Stimulated activated CD8-positive, alpha-beta memory T cell treated with anti-CD3 and anti-CD28 coated beads, Interleukin-12 subunit alpha, Interleukin-12 subunit beta, amount 100 ng/mL, for 24 hours (primary cell): Measurements from ENCODE around the gene MON1B.
"Not testable (repeated sequence)": the region's sequence is repeated elsewhere in the genome, so short reads cannot be mapped to it uniquely, and the experiment has no call there.

Experiments used
- DNase-seq: peaks from one replicate; pipeline ENCODE4 v3.0.0-alpha.2; 2020; ENCODE audit errors: extremely low read depth

Gene MON1B

GRCh38 chr16:77190478-77191258 is at the start of gene MON1B:
MON1B (plus strand) TSS chr16:77191190; CDS start chr16:77191486, 296 bp downstream.
- DNase-seq = peak; percentile 82

GRCh38 chr16:77143364-77143763 is 47.6 kb upstream of the MON1B start:
- no peak for DNase-seq

GRCh38 chr16:77148121-77148520 is 42.9 kb upstream of the MON1B start:
- no peak for DNase-seq

- DNase-seq = no peak
These were observed 33.5 kb upstream of the MON1B start for GRCh38 chr16:77157346-77158058.

DNA sequence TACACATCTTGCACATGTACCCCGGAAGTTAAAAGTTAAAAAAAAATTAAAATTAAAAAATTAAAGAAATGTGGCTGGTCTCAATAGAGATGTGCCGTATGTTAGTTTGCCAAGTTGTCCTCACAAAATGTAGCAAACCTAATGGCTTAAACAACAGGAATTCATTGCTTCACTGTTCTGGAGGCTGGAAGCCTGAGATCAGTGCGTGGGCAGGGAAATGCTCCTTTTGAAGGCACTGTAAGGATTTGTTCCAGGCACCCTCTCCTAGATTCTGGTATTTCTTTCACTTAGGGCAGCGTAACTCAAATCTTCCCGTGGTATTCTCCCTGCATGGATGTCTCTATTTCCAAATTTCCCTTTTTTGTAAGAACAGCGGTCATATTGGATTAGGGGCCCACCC is 32.7 kb upstream of the MON1B start:
- DNase-seq = no peak

DNA sequence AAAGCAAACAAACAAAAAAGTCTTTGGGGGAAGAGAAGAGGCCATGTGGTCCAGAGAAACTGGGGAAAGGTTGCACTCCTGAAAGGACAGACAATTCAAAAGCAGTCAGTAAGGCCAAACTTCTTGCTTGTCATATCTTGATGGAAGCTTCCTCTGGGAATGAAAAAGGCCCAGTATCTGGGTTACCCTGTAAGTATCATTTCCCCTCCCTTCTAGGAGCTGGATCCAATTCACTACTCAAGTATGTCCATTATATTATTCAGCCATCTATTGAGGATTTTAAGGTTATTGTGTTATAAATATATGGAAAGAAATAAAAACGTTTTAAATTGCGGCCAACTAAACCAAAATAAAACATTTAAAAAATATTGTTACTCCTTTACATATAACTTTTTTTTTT is 26.0 kb upstream of the MON1B start:
- no peak for DNase-seq

- not testable (repeated sequence) for DNase-seq
These were observed 25.3 kb upstream of the MON1B start for GRCh38 chr16:77165536-77166236.

- DNase-seq = no peak
These were observed 24.3 kb upstream of the MON1B start for GRCh38 chr16:77166726-77167125.

DNA sequence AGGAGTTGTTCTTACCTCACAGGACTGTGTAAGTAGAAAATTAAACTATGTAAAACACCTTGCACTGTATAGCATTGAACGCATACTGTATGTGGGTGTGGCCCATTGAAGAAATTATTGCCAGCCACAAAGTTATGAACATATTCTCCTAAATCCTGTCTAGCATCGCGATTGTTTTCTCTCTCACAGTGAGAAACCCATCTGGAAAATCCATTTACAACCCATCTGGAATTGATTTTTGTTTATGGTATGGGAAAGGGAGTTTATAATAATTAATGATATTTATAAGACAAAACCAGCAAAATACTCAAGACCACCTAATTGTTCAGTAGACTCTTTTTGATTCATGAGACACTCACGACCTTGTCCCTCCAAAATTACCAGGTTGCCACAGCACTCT is 22.1 kb upstream of the MON1B start:
- no peak for DNase-seq

DNA sequence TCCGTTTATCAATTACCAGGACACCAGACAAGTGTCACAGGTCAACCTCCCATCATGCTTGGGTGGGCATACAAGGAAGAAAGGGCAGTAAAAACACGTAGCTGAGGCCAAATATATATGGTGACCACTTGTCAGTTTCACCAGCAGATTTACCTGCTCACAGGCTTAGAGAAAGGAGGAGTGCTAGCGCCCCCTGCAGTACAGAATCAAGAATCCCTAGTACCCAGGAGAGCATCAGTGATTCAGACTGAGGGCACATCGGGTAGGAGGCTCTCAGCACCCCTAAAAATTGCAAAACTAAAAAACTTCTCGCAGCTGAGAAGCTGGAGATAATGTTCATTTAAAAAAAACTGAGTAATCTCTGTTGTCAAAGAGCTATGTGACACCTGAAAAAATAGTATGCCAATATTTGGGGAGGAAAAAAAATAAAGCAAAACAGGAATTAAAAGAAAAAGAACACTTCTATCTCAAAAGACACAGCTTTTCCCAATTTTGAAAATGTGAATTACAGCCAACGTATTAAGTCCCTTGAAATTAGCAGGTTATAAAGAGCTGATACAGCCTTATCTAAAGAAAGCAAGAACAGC is 21.2 kb upstream of the MON1B start:
- DNase-seq = no peak

GRCh38 chr16:77170805-77171204 is 20.2 kb upstream of the MON1B start:
- no peak for DNase-seq

DNA sequence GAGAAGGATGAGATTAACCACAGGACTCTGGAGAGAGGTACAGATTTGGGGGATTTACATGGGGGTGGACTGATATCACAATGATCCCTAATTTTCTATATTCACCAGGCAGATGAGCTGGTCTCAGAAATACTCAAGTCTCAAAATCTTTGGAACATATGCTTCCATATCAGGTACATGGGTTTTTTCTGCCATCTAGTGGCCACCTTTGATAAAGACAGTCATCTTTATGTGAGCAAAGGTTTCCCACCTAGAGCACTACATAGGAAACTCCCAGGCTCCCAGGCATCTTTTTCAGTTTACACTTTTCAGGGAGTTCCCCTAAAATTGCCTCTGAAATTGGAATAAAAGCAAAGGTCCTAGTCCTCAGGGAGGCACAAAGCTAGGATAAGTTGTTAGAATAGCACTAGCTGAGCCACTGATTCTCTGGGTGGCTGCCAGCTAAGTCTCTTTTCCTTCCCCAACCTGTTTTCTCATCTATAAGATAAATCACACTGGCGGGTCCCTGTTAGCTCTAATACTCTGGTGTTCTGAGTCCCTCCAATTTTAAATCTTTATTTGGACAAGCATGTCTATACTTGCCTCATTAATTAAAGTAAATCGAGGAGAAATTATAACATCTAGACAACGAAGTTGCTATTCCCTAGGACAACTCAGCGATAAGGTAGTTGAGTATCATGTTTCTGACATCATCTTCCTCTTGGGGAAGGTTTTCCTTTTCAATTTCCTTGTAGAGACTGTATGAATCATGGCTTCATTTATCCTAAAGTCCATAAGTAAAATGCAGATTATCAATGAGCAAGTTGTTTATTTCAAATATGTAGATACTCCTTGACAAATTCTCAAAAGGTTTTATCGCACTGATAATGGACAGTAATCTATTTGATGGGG is 19.0 kb upstream of the MON1B start:
- no peak for DNase-seq

DNA sequence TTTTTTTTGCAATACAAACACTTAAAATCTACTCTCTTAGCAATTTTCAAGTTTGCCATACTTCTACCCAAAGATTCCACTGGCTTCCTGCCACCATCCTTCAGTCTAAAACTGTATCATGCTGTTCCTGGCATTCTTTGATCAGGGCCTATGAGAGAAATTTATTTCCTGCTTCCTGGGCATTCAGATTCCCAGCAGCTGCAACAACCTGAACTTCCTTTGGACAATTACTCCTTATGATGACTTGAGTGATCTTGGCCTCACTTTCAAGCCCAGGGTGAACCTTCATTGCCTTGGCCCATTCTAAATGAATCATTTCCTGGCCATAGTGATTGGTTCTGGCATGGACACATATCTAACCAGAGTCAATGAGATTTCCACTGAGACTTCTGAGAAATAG is 18.0 kb upstream of the MON1B start:
- no peak for DNase-seq

DNA sequence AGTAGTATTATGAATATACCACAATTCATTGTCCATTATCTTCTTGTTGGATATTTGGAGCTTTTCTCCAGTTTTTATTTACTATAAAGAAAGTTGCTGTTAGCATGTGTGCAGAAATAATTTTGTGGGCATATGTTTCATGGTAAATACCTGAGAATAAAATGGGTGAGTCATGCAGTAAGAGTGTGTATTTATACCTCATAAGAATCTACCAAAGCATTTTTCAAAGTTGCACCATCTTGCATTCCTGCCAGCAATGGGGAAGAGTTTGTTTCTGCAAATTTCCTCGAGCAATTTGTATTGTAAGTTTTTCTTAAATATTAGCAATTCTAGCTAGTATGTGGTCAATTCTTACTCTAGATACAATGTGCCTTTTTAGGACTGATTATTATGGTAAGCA is 7.9 kb upstream of the MON1B start:
- DNase-seq = no peak

DNA sequence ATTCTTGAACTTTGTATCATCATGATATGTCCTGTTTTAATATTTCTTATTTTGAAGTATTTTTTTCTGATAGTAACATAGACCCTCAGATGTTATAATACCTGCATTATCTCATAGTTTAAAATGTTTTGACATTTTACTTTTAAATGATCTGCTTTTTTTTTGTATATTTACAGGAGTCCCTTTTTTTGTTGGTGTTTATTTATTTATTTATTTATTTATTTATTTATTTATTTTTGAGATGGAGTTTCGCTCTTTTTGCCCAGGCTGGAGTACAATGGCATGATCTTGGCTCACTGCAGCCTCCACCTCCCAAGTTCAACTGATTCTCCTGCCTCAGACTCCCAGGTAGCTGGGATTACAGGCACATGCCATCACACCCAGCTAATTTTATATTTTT is 4.7 kb upstream of the MON1B start:
- not testable (repeated sequence) for DNase-seq

- DNase-seq = no peak
These were observed 856 bp upstream of the MON1B start for GRCh38 chr16:77190190-77190477.

DNA sequence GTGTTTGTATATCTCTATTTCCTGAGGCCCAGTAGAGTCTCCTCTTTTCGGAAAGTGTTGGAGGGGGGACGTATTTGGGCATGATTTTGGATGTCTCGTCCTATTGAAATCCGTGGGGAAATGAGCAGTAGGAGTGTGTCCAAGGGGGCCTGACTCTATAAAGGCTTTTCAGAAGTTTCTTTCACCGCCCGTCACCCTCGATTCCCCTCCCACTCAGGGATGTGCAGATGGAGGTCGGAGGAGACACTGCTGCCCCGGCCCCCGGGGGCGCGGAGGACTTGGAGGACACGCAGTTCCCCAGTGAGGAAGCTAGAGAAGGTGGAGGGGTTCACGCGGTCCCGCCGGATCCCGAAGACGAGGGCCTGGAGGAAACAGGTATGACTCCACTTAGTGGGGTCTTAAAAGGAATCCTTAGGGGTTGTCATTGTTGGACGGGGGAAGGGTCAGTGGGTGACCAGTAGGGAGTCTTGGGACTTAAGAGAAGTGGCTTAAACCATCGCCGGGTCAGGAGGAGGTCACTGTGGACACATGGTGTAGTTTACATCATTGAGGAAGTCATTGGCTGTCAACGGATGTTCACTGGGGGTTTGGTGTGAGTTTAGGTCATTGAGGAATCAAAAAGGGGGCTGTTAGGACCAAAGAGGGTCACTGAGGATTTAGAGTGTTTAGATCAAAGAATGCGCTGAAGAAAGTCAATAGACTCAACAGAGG is 424 bp downstream of the MON1B start:
- no peak for DNase-seq

GRCh38 chr16:77193377-77193776 is 2.4 kb downstream of the MON1B start:
- no peak for DNase-seq

GRCh38 chr16:77194295-77195231 is 3.6 kb downstream of the MON1B start:
- DNase-seq = no peak

DNA sequence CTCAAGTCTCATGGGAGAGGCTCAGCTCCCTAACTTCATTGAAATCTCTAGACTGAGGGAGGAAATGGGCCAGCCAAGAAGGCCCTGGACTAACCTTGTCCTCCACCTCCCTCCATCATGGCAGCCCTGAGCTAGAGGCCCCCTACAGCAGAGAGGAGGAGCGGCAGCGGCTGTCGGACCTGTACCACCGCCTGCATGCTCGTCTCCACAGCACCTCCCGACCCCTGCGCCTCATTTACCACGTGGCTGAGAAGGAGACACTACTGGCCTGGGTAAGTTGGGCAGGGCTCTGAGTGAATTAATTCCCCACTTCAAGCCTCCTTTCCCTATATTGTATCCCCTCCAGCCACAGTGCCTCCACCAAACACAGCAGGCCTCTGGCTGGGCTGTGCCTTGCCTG is 4.4 kb downstream of the MON1B start:
- no peak for DNase-seq
